Measurements from ENCODE around the gene NAA20.

The NAA20 gene

DNA sequence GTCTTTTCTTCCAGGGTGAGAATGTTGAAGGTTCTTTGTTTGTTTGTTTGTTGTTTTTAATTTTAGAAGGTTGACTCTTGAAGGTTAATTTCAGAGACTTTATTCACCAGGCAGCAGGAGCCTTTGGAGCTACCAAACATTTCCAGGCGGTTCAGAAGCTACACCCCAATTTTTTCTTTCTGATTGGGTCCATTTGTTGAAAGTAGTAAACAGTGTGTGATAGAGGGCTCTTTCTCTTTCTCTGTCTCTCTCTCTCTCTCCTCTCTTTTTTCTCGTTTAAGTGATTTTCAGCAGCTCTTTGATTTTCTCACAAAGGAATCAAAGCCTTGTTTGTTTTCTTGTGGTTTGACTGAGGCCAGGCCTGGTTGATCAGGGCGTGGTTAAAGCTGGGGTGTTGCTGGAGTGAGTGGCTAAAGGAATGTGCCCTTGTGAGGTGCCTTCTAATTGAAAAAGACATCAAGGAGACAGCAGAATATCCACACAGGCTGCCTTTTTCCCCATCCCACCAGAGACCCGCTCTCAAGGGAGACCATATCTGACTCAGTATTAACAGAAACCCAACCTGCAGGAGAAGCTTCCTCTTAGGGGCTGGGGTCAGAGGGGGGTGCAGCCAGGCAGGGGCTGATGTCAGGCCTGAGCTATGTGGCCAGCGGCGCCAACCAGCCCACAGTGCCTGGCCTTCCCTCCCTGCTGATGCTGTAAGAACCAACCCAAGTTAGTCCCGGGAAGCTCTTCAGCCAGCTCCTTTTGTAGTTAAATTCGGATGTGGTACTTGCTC is 40.4 kb upstream of the NAA20 start:
- no peak for TF ChIP-seq CTCF (IDR thresholded peaks at IDR 0.05; ENCODE audit: insufficient read depth, low read depth, low read length, missing control alignments)
- no peak for DNase-seq (ENCODE audit: low read depth)
- no peak overlapping the region for H3K4me3 ChIP-seq (ENCODE audit: low read depth, low read length)

- H3K4me3 ChIP-seq (ENCODE audit: low read depth, low read length): no peak overlapping the region
- no peak for TF ChIP-seq CTCF (IDR thresholded peaks at IDR 0.05; ENCODE audit: insufficient read depth, low read depth, low read length, missing control alignments)
- no peak for DNase-seq (ENCODE audit: low read depth)
Measured at GRCh38 chr20:19977373-19977770, 39.8 kb upstream of the NAA20 start.

DNA sequence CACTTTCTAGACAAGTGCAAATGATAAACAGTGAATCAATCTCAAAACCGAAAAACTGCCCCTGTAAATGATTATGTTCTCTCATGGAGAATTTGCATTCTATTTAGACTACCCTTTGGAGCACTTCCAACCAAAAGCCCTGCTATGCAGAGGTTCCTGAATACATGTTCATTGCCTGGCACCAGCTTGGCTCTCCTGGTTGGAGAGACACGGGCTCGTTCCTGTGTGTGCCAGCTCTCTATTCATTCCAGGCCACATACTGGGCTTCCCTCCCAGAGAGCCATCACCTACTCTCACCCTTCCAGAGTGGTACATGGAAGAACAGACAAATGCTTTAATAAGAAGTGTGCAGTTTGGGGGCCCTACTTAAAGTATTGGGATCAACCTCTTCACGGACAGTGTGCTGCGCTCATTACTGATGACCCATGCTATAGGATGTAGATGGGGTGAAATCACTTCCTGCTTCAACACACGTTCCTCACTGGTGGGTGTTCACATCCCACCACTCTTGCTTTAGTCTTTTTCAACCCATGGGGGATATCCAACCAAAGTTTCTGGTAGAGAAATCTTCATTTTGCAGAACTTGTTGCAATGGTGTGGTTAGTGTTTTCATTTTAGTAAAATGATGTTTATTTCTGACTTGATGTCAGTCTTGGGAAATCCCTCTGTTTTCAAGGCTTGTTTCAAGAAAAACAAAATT is 38.5 kb upstream of the NAA20 start:
- H3K4me3 ChIP-seq (ENCODE audit: low read depth, low read length): no peak overlapping the region
- no peak for DNase-seq (ENCODE audit: low read depth)
- no peak for TF ChIP-seq CTCF (IDR thresholded peaks at IDR 0.05; ENCODE audit: insufficient read depth, low read depth, low read length, missing control alignments)

DNA sequence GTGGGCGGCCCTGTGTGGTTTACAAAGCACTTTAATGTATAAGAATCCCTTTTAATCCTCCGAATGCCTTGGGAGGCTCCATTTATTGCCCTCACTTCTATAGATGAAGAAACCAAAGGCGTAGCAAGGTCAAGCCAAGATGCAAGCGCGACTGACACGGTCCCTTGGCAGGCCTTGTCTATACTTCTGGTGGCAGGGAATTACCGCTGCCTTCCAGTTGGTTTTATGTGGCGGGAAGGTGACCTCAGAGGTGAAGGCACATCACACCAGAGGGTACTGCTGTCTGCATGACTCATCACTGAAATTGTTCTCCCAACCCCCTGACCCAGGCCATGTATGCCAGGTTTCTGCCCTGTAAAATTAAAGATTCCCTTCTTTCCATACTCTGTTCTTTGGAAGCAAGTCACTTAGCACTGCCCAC is 36.1 kb upstream of the NAA20 start:
- no peak overlapping the region for H3K4me3 ChIP-seq (ENCODE audit: low read depth, low read length)
- TF ChIP-seq CTCF (IDR thresholded peaks at IDR 0.05; ENCODE audit: insufficient read depth, low read depth, low read length, missing control alignments): no peak
- no peak for DNase-seq (ENCODE audit: low read depth)

- DNase-seq (ENCODE audit: low read depth): no peak
- no peak for TF ChIP-seq CTCF (IDR thresholded peaks at IDR 0.05; ENCODE audit: insufficient read depth, low read depth, low read length, missing control alignments)
- H3K4me3 ChIP-seq (ENCODE audit: low read depth, low read length): no peak overlapping the region
Measured at GRCh38 chr20:19986419-19986818, 30.7 kb upstream of the NAA20 start.

GRCh38 chr20:19987046-19987445 is 30.1 kb upstream of the NAA20 start:
- DNase-seq (ENCODE audit: low read depth): no peak
- no peak for TF ChIP-seq CTCF (IDR thresholded peaks at IDR 0.05; ENCODE audit: insufficient read depth, low read depth, low read length, missing control alignments)
- H3K4me3 ChIP-seq (ENCODE audit: low read depth, low read length): no peak overlapping the region
